ENCODE data around the gene RAI1.
A peak's percentile ranks its signal among the peaks of the same experiment; 100 is the strongest.

The RAI1 gene

DNA sequence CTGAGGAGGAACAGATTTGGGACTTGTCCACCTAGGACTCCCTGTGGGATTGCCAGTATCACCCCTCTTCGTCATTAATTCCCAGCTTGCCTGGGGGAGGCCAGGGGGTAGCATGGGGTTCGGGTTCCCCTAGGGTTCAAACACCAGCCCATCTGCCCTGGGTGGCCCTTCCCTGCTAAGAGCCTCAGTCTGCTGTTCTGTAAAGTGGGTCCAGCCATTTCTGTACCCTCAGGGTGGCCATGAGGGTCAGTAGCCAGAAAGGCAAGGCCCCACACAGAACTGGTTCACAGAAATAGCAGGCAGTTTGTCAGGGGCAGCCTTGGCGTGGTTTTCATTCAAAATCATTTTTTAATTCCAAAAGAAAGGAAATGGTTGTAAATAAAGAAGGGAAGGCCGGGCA is 62.9 kb downstream of the RAI1 start:
- no peak for DNase-seq (ENCODE audit: insufficient read length)
- no peak for FAIRE-seq
- TF ChIP-seq POLR2A (IDR thresholded peaks at IDR 0.05; ENCODE audit: low read depth, low read length) (no peak), POLR2AphosphoS5 (IDR thresholded peaks at IDR 0.05; ENCODE audit: low read depth, low read length) (no peak), TAF1 (IDR thresholded peaks at IDR 0.05; ENCODE audit: borderline replicate concordance, low read depth, low read length) (no peak)

- FAIRE-seq (no peak), DNase-seq (ENCODE audit: insufficient read length) (no peak)
- TF ChIP-seq POLR2A (IDR thresholded peaks at IDR 0.05; ENCODE audit: low read depth, low read length) (no peak), POLR2AphosphoS5 (IDR thresholded peaks at IDR 0.05; ENCODE audit: low read depth, low read length) (no peak)
These were observed 64.5 kb downstream of the RAI1 start for GRCh38 chr17:17745476-17746455.

GRCh38 chr17:17748179-17748578 is 66.9 kb downstream of the RAI1 start:
- no peak for DNase-seq (ENCODE audit: insufficient read length)
- no peak for TF ChIP-seq POLR2A (IDR thresholded peaks at IDR 0.05; ENCODE audit: low read depth, low read length)
- TF ChIP-seq POLR2AphosphoS5 (IDR thresholded peaks at IDR 0.05; ENCODE audit: low read depth, low read length) = no peak
- TF ChIP-seq TAF1 (IDR thresholded peaks at IDR 0.05; ENCODE audit: borderline replicate concordance, low read depth, low read length) = no peak

DNA sequence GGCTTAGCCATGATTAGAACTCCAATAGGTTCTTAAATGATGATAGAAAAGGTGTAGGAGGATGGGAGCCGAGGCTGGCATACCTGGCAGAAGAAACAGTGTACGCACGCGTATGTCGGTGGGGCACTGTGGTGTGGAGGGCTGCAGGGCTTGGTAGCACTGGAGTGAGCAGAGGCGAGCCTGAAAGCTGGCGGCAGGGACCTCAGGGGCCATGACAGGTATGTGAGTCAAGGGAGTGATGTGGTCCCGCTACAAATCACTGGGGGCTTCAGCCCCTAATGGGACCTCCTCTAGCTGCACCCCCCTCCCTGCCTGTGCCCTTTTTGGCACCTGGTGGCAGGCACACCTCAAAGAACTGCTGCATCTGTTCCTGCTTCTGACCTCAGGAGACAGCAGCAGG is 67.3 kb downstream of the RAI1 start:
- DNase-seq (ENCODE audit: insufficient read length) (no peak), FAIRE-seq (peak; percentile 69)
- TF ChIP-seq POLR2A (IDR thresholded peaks at IDR 0.05; ENCODE audit: low read depth, low read length) (no peak), TAF1 (IDR thresholded peaks at IDR 0.05; ENCODE audit: borderline replicate concordance, low read depth, low read length) (no peak), POLR2AphosphoS5 (IDR thresholded peaks at IDR 0.05; ENCODE audit: low read depth, low read length) (no peak)

More at GRCh38 chr17:17748179-17748578, 66.9 kb downstream of the RAI1 start:
- FAIRE-seq = peak; percentile 70

- TF ChIP-seq POLR2AphosphoS5 (IDR thresholded peaks at IDR 0.05; ENCODE audit: low read depth, low read length) = peak; percentile 41; the same call in 1 of the 2 replicates
- peak; percentile 36; the same call in 1 of the 2 replicates for TF ChIP-seq POLR2A (IDR thresholded peaks at IDR 0.05; ENCODE audit: low read depth, low read length)
- no peak for TF ChIP-seq TAF1 (IDR thresholded peaks at IDR 0.05; ENCODE audit: borderline replicate concordance, low read depth, low read length)
- DNase-seq (ENCODE audit: insufficient read length) (no peak), FAIRE-seq (peak; percentile 42)
These were observed 67.9 kb downstream of the RAI1 start for GRCh38 chr17:17749025-17749772.

GRCh38 chr17:17749921-17750320 is 68.7 kb downstream of the RAI1 start:
- DNase-seq (ENCODE audit: insufficient read length) (no peak), FAIRE-seq (peak; percentile 95)
- TF ChIP-seq TAF1 (IDR thresholded peaks at IDR 0.05; ENCODE audit: borderline replicate concordance, low read depth, low read length) = no peak
- TF ChIP-seq POLR2A (IDR thresholded peaks at IDR 0.05; ENCODE audit: low read depth, low read length) = no peak
- no peak for TF ChIP-seq POLR2AphosphoS5 (IDR thresholded peaks at IDR 0.05; ENCODE audit: low read depth, low read length)

DNA sequence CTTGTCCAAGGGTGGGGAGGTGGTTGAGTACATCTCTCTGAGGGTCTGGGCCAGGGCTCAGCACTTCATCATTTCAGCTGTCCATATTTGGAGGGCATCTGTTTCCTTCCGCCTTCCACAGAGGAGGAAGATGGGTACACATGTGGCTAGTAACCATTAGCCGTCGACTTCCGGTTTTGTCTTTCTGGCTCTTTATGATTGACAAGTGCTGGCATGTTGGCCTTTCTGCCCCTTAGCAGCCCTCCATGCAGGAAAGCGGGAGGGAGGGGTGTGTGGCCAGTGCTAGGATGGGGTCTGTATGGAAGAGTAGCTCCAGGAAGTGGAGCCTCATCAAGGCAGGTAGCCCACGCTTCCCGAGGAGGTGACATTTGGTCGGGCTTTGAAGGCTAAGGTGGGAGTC is 69.6 kb downstream of the RAI1 start:
- peak; percentile 57 for DNase-seq (ENCODE audit: insufficient read length)
- FAIRE-seq = peak; percentile 88
- TF ChIP-seq POLR2A (IDR thresholded peaks at IDR 0.05; ENCODE audit: low read depth, low read length) = no peak
- TF ChIP-seq POLR2AphosphoS5 (IDR thresholded peaks at IDR 0.05; ENCODE audit: low read depth, low read length) = no peak
- no peak for TF ChIP-seq TAF1 (IDR thresholded peaks at IDR 0.05; ENCODE audit: borderline replicate concordance, low read depth, low read length)

DNA sequence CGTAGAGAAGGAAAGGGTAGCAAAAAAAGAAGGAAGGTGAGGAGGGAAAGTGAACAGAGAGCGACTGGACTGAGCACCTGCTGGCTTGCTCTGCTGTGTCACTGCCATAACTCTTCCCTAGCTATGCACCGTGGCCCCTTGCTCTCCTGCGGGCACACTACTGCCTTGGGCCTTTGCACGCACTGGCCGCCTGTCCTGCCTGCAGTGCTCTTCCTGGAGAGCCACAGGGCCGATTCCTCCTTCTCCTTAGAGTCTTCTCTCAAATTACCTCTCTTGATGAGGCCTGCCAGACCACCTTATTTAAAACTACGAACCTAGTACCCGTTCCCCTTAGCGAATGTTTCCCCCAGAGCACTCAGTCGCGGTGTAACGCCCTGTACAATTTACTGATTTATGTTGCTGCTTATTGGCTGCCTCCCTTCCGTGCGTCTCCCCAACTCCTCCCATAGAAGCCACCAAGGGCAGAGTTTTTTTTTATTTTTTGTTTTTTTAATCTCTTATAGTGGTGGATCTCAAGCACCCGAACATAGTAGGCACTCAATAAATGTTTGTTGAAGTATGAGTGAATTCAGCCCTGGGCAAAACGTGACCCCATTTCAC is 70.3 kb downstream of the RAI1 start:
- no peak for TF ChIP-seq POLR2A (IDR thresholded peaks at IDR 0.05; ENCODE audit: low read depth, low read length)
- no peak for TF ChIP-seq POLR2AphosphoS5 (IDR thresholded peaks at IDR 0.05; ENCODE audit: low read depth, low read length)
- no peak for TF ChIP-seq TAF1 (IDR thresholded peaks at IDR 0.05; ENCODE audit: borderline replicate concordance, low read depth, low read length)
- no peak for DNase-seq (ENCODE audit: insufficient read length)
- no peak for FAIRE-seq

DNA sequence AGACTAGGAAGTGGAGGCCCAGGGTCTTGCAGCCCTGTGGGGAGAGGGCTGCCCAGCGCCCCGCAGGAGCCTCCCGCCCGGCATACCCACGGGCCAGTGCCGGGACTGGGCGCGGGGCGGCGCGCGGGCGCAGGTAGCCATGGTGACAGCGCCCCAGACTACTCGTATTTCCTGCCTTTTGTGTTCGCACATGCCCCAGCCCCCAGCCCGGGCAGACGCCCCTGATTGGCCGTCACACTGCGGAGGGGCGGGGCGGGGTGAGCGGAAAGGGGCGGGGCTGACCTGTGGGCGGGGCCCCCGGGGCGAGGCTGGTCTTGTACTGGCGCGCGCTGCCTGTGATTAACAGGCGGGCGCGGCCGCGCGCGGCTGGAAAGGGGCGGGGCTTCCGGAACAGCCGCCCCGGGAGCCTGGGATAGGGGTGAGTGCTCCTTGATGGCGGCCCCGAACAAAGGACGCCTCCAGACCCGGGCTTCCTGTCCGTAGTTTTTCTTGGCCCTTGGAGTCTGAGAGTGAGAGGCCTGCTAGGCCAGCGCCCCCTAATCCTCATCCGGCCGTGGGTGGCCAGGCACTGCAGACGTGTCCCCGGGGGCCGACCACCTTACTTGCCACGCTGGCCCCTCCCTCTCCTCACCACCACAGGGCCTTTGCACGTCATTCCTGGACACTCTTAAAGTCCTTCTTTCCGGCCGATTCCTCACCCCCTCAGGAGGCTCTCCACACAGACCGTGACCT is 71.0 kb downstream of the RAI1 start:
- DNase-seq (ENCODE audit: insufficient read length) (peak; percentile 96), FAIRE-seq (peak; percentile 95)
- peak; percentile 79; the same call in 1 of the 2 replicates for TF ChIP-seq POLR2A (IDR thresholded peaks at IDR 0.05; ENCODE audit: low read depth, low read length)
- TF ChIP-seq TAF1 (IDR thresholded peaks at IDR 0.05; ENCODE audit: borderline replicate concordance, low read depth, low read length) = peak; percentile 40; the same call in 1 of the 2 replicates
- peak; percentile 69; the same call in 1 of the 2 replicates for TF ChIP-seq POLR2AphosphoS5 (IDR thresholded peaks at IDR 0.05; ENCODE audit: low read depth, low read length)

GRCh38 chr17:17752821-17753321 is 71.6 kb downstream of the RAI1 start:
- TF ChIP-seq POLR2A (IDR thresholded peaks at IDR 0.05; ENCODE audit: low read depth, low read length) (no peak), POLR2AphosphoS5 (IDR thresholded peaks at IDR 0.05; ENCODE audit: low read depth, low read length) (peak; percentile 54; the same call in 1 of the 2 replicates), TAF1 (IDR thresholded peaks at IDR 0.05; ENCODE audit: borderline replicate concordance, low read depth, low read length) (no peak)
- FAIRE-seq = peak; percentile 21

More at GRCh38 chr17:17752821-17753321, 71.6 kb downstream of the RAI1 start:
- no peak for DNase-seq (ENCODE audit: insufficient read length)
